ENCODE results near the gene SYNJ1.
"Not testable (repeated sequence)": the region's sequence is repeated elsewhere in the genome, so short reads cannot be mapped to it uniquely, and the experiment has no call there.

SYNJ1 gene

DNA sequence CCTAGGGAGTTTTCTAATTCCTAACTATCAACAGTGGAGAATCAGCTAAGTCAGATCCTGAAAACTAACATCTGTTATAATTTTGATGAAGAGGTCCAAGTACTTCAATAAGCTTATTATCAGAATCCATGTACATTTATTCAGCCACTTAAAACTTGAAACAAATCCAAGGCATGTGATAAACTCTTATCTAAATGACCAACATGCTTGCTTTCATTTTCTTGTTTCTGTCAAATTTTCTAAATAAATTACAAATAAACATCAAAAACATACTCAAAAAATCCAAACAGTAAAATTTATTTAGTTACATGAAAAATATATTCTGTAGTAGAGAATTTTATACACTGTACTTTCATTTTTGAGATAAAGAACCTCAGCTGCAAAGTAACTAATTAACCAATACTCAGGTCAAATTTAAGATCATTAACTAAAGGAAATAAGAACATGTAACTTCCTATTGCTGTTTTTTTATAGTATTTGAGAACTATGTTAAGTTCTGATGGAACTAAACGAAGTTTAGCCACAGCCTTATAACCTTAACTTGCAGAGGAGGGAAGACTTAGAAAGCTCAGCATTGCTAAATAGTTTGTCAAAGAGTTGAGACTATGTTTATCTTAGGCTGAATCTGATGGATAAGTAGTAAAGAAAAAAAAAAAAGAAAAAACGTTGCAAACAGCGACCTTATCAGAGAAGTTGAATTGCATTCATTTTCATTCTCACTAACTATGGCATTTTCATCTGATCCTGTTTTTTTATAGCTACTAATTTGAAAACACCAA is 44.9 kb downstream of the SYNJ1 start:
- TF ChIP-seq, protein P1, sequence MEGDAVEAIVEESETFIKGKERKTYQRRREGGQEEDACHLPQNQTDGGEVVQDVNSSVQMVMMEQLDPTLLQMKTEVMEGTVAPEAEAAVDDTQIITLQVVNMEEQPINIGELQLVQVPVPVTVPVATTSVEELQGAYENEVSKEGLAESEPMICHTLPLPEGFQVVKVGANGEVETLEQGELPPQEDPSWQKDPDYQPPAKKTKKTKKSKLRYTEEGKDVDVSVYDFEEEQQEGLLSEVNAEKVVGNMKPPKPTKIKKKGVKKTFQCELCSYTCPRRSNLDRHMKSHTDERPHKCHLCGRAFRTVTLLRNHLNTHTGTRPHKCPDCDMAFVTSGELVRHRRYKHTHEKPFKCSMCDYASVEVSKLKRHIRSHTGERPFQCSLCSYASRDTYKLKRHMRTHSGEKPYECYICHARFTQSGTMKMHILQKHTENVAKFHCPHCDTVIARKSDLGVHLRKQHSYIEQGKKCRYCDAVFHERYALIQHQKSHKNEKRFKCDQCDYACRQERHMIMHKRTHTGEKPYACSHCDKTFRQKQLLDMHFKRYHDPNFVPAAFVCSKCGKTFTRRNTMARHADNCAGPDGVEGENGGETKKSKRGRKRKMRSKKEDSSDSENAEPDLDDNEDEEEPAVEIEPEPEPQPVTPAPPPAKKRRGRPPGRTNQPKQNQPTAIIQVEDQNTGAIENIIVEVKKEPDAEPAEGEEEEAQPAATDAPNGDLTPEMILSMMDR (IDR thresholded peaks at IDR 0.05; ENCODE audit: insufficient read depth, low read length, poor library complexity, severe bottlenecking): no peak
- no peak for DNase-seq (ENCODE audit: extremely low read depth, insufficient read length)
- H3K36me3 ChIP-seq (ENCODE audit: control insufficient read depth, insufficient read depth, low read length): no peaks in the 10 kb centered on the region; the same call in 1 of the 2 replicates

DNA sequence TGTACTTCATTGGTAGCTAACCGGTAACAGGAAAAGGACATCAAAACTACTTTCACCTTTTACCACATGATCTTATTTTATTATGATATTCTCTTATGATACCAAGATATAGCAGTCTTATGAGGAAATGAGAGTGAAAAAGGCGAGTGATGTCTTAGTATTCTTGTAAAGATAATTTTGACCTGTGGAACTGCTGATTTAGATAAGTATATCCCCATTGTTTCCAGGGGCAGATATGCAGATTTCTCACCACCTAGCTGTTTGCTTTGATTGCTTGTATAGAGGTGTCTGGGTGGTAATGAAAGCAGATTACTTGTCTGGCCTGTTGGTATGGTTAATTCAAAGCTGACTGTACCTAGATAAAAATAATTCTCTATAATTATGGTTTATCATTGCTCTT is 53.1 kb downstream of the SYNJ1 start:
- no peak for DNase-seq (ENCODE audit: extremely low read depth, insufficient read length)
- Histone ChIP-seq H3K36me3 (ENCODE audit: control insufficient read depth, insufficient read depth, low read length) (peaks cover 1% of the 10 kb centered on the region; the same call in 1 of the 2 replicates), H3K4me3 (replicated peaks; ENCODE audit: low read depth, low read length) (no peak overlapping the region), H3K27me3 (replicated peaks; ENCODE audit: control insufficient read depth, insufficient read depth, low read length) (no peaks in the 10 kb centered on the region)
- TF ChIP-seq, protein P1 (IDR thresholded peaks at IDR 0.05; ENCODE audit: insufficient read depth, low read length, poor library complexity, severe bottlenecking): no peak

More for the DNA sequence above, 44.9 kb downstream of the SYNJ1 start:
- no peaks in the 10 kb centered on the region for H3K27me3 ChIP-seq (replicated peaks; ENCODE audit: control insufficient read depth, insufficient read depth, low read length)
- H3K4me3 ChIP-seq (replicated peaks; ENCODE audit: low read depth, low read length): no peak overlapping the region

DNA sequence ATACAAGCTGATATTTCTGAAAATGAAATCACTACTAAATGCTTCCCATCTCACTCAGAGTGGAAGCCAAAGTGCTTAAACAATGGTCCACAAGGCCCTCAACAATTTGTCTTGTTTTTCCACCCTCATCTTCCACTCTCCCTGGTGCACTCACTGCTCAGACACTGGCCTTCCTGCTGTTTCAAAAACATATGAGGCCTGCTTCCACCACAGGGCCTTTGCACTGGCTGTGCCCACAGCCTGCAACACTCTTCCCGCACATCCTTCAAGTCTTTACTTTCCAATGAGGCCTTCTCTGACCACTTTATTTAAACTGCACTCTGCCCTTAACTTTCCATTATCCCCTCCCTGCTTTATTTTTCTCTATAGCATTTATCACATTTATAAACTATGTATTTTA is 53.8 kb downstream of the SYNJ1 start:
- peaks cover 1% of the 10 kb centered on the region; the same call in 1 of the 2 replicates for H3K36me3 ChIP-seq (ENCODE audit: control insufficient read depth, insufficient read depth, low read length)
- H3K4me3 ChIP-seq (replicated peaks; ENCODE audit: low read depth, low read length): no peak overlapping the region
- TF ChIP-seq, protein P1 (IDR thresholded peaks at IDR 0.05; ENCODE audit: insufficient read depth, low read length, poor library complexity, severe bottlenecking): no peak
- H3K27me3 ChIP-seq (replicated peaks; ENCODE audit: control insufficient read depth, insufficient read depth, low read length): no peaks in the 10 kb centered on the region
- no peak for DNase-seq (ENCODE audit: extremely low read depth, insufficient read length)

DNA sequence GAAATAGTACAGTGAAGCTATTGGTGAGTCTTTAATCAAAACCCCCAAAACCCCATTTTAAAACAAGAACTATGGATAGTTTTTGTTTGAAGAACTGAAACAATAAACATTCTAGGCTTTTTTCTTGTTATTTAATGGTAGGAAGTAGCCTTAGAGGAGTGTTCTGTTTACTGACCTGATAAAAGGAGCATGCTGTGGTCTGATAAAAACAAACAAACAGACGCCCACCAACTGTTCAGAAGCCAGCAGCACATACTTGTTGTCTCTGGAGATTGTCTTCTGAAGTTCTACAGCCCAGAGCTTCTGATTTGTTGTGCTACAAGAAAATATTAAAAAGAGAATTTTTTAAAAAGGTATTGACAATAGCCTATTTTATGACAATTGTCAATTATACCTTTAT is 61.6 kb downstream of the SYNJ1 start:
- Histone ChIP-seq H3K27me3 (replicated peaks; ENCODE audit: control insufficient read depth, insufficient read depth, low read length) (no peaks in the 10 kb centered on the region), H3K36me3 (ENCODE audit: control insufficient read depth, insufficient read depth, low read length) (peaks cover 1% of the 10 kb centered on the region), H3K4me3 (replicated peaks; ENCODE audit: low read depth, low read length) (no peak overlapping the region)
- TF ChIP-seq, protein P1 (IDR thresholded peaks at IDR 0.05; ENCODE audit: insufficient read depth, low read length, poor library complexity, severe bottlenecking): no peak
- no peak for DNase-seq (ENCODE audit: extremely low read depth, insufficient read length)

DNA sequence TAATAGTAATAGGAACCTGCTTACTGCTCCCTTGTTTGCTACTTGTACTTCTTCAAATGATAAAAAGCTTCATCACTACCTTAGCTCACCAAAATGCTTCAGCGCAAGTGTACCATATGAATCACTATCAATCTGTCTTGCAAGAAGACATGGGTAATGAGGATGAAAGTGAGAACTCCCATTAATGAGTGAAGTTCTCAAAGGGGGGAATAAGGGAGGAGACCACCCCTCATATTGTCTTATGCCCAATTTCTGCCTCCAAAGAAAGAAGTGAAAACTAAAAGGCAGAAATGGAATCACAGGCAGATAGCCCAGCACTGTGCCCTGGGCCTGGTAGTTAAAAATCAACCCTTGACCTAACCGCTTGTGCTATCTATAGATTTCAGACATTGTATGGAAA is 63.7 kb downstream of the SYNJ1 start:
- not testable (repeated sequence) for H3K27me3 ChIP-seq (replicated peaks; ENCODE audit: control insufficient read depth, insufficient read depth, low read length); DNase-seq (ENCODE audit: extremely low read depth, insufficient read length); H3K4me3 ChIP-seq (replicated peaks; ENCODE audit: low read depth, low read length); H3K36me3 ChIP-seq (ENCODE audit: control insufficient read depth, insufficient read depth, low read length)

DNA sequence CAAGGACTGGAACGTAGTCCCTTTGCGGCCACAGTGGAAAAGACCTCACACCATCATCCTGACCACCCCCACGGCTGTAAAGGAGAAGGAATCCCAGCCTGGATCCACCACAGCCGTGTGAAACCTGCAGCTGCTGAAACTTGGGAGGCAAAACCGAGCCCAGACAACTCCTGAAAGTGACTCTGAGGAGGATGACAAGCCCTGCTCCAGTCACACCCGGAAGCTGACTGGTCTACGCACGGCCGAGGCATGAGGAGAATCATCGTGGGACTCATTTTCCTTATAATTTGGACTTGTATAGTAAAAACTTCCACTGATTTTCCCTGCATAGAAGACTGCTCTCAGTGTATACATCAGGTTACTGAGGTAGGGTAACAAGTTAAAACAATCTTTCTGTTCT is 65.8 kb downstream of the SYNJ1 start:
- H3K27me3 ChIP-seq (replicated peaks; ENCODE audit: control insufficient read depth, insufficient read depth, low read length); DNase-seq (ENCODE audit: extremely low read depth, insufficient read length); H3K36me3 ChIP-seq (ENCODE audit: control insufficient read depth, insufficient read depth, low read length); H3K4me3 ChIP-seq (replicated peaks; ENCODE audit: low read depth, low read length): not testable (repeated sequence)

DNA sequence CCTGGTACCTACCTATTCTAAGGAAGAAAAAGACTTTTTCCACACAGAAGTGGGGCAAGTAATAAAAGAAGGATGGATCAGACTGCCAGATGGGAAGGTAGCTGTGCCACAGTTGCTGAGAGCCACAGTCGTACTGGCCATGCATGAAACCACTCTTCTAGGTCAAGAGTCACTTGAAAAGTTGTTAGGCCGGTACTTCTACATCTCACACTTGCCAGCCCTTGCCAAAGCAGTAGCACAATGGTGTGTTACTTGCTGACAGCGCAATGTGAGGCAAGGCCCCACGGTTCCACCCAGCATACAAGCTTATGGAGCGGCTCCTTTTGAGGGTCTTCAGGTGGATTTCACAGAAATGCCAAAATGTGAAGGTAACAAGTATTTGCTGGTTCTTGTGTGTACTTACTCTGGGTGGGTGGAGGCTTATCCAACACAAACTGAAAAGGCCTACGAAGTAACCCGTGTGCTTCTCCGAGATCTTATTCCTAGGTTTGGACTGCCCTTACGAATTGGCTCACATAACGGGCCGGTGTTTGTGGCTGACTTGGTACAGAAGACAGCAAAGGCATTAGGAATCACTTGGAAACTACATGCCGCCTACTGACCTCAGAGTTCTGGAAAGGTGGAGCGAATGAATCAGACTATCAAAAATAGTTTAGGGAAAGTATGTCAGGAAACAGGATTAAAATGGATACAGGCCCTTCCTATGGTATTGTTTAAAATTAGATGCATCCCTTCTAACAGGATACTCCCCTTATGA is 66.6 kb downstream of the SYNJ1 start:
- H3K4me3 ChIP-seq (replicated peaks; ENCODE audit: low read depth, low read length); DNase-seq (ENCODE audit: extremely low read depth, insufficient read length); H3K27me3 ChIP-seq (replicated peaks; ENCODE audit: control insufficient read depth, insufficient read depth, low read length); H3K36me3 ChIP-seq (ENCODE audit: control insufficient read depth, insufficient read depth, low read length): not testable (repeated sequence)
